ENCODE results near the gene PXK. TPM values are rescaled to one million over a fixed set of nuclear protein-coding genes. Genes with fewer than 3 reads are reported as not detected.

The PXK gene
- total and polyA plus RNA-seq, 4 experiments from 2014 or later = 20.0 to 28.7 (median 21.8) TPM

GRCh38 chr3:58403513-58404109 lies 70.9 kb downstream of the PXK start:
- CTCF ChIA-PET (ENCODE audit: partially characterized antibody) = no interaction called here
- no peaks in the 10 kb centered on the region for H3K27me3 ChIP-seq (ENCODE audit: insufficient read depth, low read length)
- peaks cover 36 to 39% of the 10 kb centered on the region in 2 donors for H3K36me3 Mint-ChIP-seq
- H3K27me3 Mint-ChIP-seq = no peaks in the 10 kb centered on the region
- H3K9me3 ChIP-seq (ENCODE audit: control insufficient read depth in 1 of 2, low read length in 2 of 2) = no peaks in the 10 kb centered on the region
- H3K27ac Mint-ChIP-seq = peak overlapping the region in 2 of 7 donors; percentile 9 to 32
- no peak for DNase-seq
- intact Hi-C loops (cut with micrococcal nuclease) = no loop called here
- H3K36me3 ChIP-seq (ENCODE audit: insufficient read depth, low read length) = no peaks in the 10 kb centered on the region
- H3K9me3 Mint-ChIP-seq = no peaks in the 10 kb centered on the region
- H3K4me3 Mint-ChIP-seq = no peak overlapping the region
- H3K4me1 ChIP-seq (ENCODE audit: insufficient read depth, low read length) = no peaks in the 10 kb centered on the region
- H3K4me3 ChIP-seq (ENCODE audit: low read length in 2 of 2) = no peak overlapping the region
- H3K4me1 Mint-ChIP-seq = peaks cover 0 to 3% (median 0%) of the 10 kb centered on the region in 4 donors
- POLR2A ChIA-PET (ENCODE audit: partially characterized antibody) = no interaction called here
- no peak overlapping the region for H3K27ac ChIP-seq (ENCODE audit: low read depth, low read length)

- peaks cover 0 to 3% (median 0%) of the 10 kb centered on the region in 4 donors for H3K4me1 Mint-ChIP-seq
- H3K9me3 Mint-ChIP-seq = no peaks in the 10 kb centered on the region
- H3K4me3 Mint-ChIP-seq = no peak overlapping the region
- H3K27ac Mint-ChIP-seq = no peak overlapping the region
- H3K27me3 Mint-ChIP-seq = no peaks in the 10 kb centered on the region
- no peak overlapping the region for H3K4me3 ChIP-seq (ENCODE audit: low read length in 2 of 2)
- ChIA-PET POLR2A (ENCODE audit: partially characterized antibody) (no interaction called here), CTCF (ENCODE audit: partially characterized antibody) (interaction anchor here (1.3 kb wide), 1 partner anchor 25 kb away, joined by 4 read pairs; no protein-coding TSS in a partner anchor)
- DNase-seq = no peak
- no peak overlapping the region for H3K27ac ChIP-seq (ENCODE audit: low read depth, low read length)
- intact Hi-C loops (cut with micrococcal nuclease) = no loop called here
- peaks cover 6% of the 10 kb centered on the region for H3K36me3 ChIP-seq (ENCODE audit: insufficient read depth, low read length)
- peaks cover 36 to 39% of the 10 kb centered on the region in 2 donors for H3K36me3 Mint-ChIP-seq
- H3K9me3 ChIP-seq (ENCODE audit: control insufficient read depth in 1 of 2, low read length in 2 of 2) = no peaks in the 10 kb centered on the region
- no peaks in the 10 kb centered on the region for H3K27me3 ChIP-seq (ENCODE audit: insufficient read depth, low read length)
- no peaks in the 10 kb centered on the region for H3K4me1 ChIP-seq (ENCODE audit: insufficient read depth, low read length)
Observed at GRCh38 chr3:58404396-58404795, 71.7 kb downstream of the PXK start.

GRCh38 chr3:58408906-58409305 lies 76.2 kb downstream of the PXK start:
- intact Hi-C loops (cut with micrococcal nuclease) = no loop called here
- Histone ChIP-seq H3K9me3 (ENCODE audit: control insufficient read depth in 1 of 2, low read length in 2 of 2) (no peaks in the 10 kb centered on the region), H3K36me3 (ENCODE audit: insufficient read depth, low read length) (peaks cover 14% of the 10 kb centered on the region), H3K27me3 (ENCODE audit: insufficient read depth, low read length) (no peaks in the 10 kb centered on the region), H3K27ac (ENCODE audit: low read depth, low read length) (no peak overlapping the region), H3K4me1 (ENCODE audit: insufficient read depth, low read length) (no peaks in the 10 kb centered on the region), H3K4me3 (ENCODE audit: low read length in 2 of 2) (no peak overlapping the region)
- H3K4me1 Mint-ChIP-seq = no peaks in the 10 kb centered on the region
- ChIA-PET POLR2A (ENCODE audit: partially characterized antibody) (no interaction called here), CTCF (ENCODE audit: partially characterized antibody) (interaction anchor here (1.4 kb wide), 1 partner anchor 10 kb away, joined by 4 read pairs; no protein-coding TSS in a partner anchor)
- H3K9me3 Mint-ChIP-seq = peaks cover 0 to 2% (median 0%) of the 10 kb centered on the region in 8 donors
- H3K36me3 Mint-ChIP-seq = peaks cover 50 to 51% of the 10 kb centered on the region in 2 donors
- no peak for DNase-seq
- no peaks in the 10 kb centered on the region for H3K27me3 Mint-ChIP-seq
- H3K27ac Mint-ChIP-seq = no peak overlapping the region
- H3K4me3 Mint-ChIP-seq = no peak overlapping the region

- ChIA-PET POLR2A (ENCODE audit: partially characterized antibody) (no interaction called here), CTCF (ENCODE audit: partially characterized antibody) (interaction anchor here (1.4 kb wide), 1 partner anchor 9 kb away, joined by 4 read pairs; no protein-coding TSS in a partner anchor)
- H3K9me3 ChIP-seq (ENCODE audit: control insufficient read depth in 1 of 2, low read length in 2 of 2) = no peaks in the 10 kb centered on the region
- peaks cover 14% of the 10 kb centered on the region for H3K36me3 ChIP-seq (ENCODE audit: insufficient read depth, low read length)
- intact Hi-C loops (cut with micrococcal nuclease) = no loop called here
- H3K4me1 ChIP-seq (ENCODE audit: insufficient read depth, low read length) = no peaks in the 10 kb centered on the region
- no peaks in the 10 kb centered on the region for H3K27me3 ChIP-seq (ENCODE audit: insufficient read depth, low read length)
- DNase-seq = no peak
- peaks cover 0 to 2% (median 0%) of the 10 kb centered on the region in 8 donors for H3K9me3 Mint-ChIP-seq
- peaks cover 45 to 50% of the 10 kb centered on the region in 2 donors for H3K36me3 Mint-ChIP-seq
- no peak overlapping the region for H3K4me3 ChIP-seq (ENCODE audit: low read length in 2 of 2)
- H3K4me1 Mint-ChIP-seq = peaks cover 0 to 6% (median 4%) of the 10 kb centered on the region in 4 donors
- no peaks in the 10 kb centered on the region for H3K27me3 Mint-ChIP-seq
- H3K4me3 Mint-ChIP-seq = no peak overlapping the region
- H3K27ac ChIP-seq (ENCODE audit: low read depth, low read length) = no peak overlapping the region
- H3K27ac Mint-ChIP-seq = peak overlapping the region in 1 of 7 donors; percentile 27
Observed at GRCh38 chr3:58409663-58410062, 77.0 kb downstream of the PXK start.

DNA sequence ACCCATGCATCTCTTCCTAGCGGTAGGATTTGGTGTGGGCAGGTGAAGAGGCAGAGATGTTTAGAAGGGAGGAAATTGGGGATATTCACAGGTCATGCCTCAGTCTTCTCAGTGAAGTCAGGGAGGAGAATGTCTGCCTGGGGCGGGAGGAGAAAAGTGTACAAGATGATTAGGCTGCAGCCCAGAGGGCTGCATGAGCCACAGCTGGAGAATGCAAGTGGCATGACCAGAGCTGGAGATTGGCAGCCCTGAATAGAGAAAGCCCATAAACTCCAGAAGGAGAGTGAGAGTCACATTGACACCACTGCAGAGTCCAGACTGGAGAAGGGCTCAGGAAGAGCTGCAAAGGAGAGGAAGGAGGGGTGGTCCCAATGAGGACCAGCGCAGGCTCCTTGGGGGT lies 78.3 kb downstream of the PXK start:
- ChIA-PET CTCF (ENCODE audit: partially characterized antibody) (no interaction called here), POLR2A (ENCODE audit: partially characterized antibody) (no interaction called here)
- peaks cover 14% of the 10 kb centered on the region for H3K36me3 ChIP-seq (ENCODE audit: insufficient read depth, low read length)
- H3K9me3 ChIP-seq (ENCODE audit: control insufficient read depth in 1 of 2, low read length in 2 of 2) = no peaks in the 10 kb centered on the region
- Mint-ChIP-seq H3K27ac (peak overlapping the region in 2 of 7 donors; percentile 25 to 56), H3K4me3 (no peak overlapping the region), H3K27me3 (no peaks in the 10 kb centered on the region), H3K36me3 (peaks cover 45 to 48% of the 10 kb centered on the region in 2 donors), H3K4me1 (peaks cover 0 to 6% (median 4%) of the 10 kb centered on the region in 4 donors), H3K9me3 (peaks cover 0 to 2% (median 0%) of the 10 kb centered on the region in 8 donors)
- intact Hi-C loops (cut with micrococcal nuclease) = no loop called here
- H3K27ac ChIP-seq (ENCODE audit: low read depth, low read length) = no peak overlapping the region
- H3K27me3 ChIP-seq (ENCODE audit: insufficient read depth, low read length) = no peaks in the 10 kb centered on the region
- DNase-seq = no peak
- H3K4me3 ChIP-seq (ENCODE audit: low read length in 2 of 2) = no peak overlapping the region
- no peaks in the 10 kb centered on the region for H3K4me1 ChIP-seq (ENCODE audit: insufficient read depth, low read length)

DNA sequence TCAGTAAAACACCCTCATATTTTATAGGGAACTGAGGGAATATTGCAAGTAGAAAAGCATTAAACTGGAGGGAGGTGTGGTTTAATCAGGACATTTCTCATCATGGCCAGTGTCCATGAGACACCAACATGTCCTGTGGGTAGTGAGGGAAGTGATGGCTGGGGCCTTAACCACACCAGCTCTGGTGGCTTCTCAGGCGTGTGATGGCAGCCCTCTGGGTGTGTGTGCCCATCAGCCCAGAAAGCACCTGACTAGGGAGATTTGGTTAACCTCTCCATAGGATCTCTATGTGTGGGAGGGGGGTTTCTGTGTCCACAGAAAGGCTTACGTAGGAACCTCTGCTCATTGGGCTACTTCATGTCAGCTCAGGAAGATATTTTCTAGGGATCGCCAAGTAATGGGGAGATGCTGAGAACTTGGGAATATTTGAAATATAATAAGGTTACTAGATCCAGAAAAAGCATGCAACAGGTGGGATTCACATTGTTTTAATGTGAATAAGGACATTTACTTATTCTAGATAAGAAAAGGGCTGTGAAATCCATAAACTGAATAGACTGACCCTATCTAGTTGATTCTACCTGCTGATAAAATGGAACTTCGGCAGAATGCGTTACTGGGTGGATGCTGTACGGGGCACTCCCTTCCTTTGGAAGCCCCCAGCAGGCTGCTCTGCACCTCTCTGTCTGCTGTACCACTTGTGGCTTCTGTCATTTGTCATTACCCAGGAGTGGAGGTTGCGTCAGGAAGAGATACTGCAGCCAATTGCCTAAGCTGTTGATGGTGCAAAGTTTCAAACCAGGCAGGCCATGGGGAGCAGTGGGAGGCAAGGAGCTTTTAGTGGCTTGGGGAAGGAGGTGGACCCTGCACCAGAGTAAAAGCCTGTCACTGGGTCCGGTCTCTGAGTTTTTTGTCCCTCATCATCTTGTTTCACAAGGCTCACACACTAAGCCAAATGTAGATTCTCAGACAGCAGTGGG lies 79.4 kb downstream of the PXK start:
- intact Hi-C loops (cut with micrococcal nuclease) = no loop called here

More for the DNA sequence above, 79.4 kb downstream of the PXK start:
- Histone ChIP-seq H3K36me3 (ENCODE audit: insufficient read depth, low read length) (peaks cover 14% of the 10 kb centered on the region), H3K4me3 (ENCODE audit: low read length in 2 of 2) (no peak overlapping the region), H3K27me3 (ENCODE audit: insufficient read depth, low read length) (no peaks in the 10 kb centered on the region), H3K27ac (ENCODE audit: low read depth, low read length) (no peak overlapping the region), H3K9me3 (ENCODE audit: control insufficient read depth in 1 of 2, low read length in 2 of 2) (no peaks in the 10 kb centered on the region), H3K4me1 (ENCODE audit: insufficient read depth, low read length) (no peaks in the 10 kb centered on the region)
- POLR2A ChIA-PET (ENCODE audit: partially characterized antibody) = no interaction called here
- Mint-ChIP-seq H3K9me3 (peaks cover 0 to 2% (median 0%) of the 10 kb centered on the region in 8 donors), H3K4me3 (no peak overlapping the region), H3K36me3 (peaks cover 41 to 44% of the 10 kb centered on the region in 2 donors), H3K27ac (no peak overlapping the region), H3K4me1 (peaks cover 0 to 6% (median 4%) of the 10 kb centered on the region in 4 donors), H3K27me3 (no peaks in the 10 kb centered on the region)
- DNase-seq = no peak
- CTCF ChIA-PET (ENCODE audit: partially characterized antibody) = interaction anchor here (0.6 to 2.8 kb wide), 6 partner anchors 13 to 121 kb away, joined by 3 to 15 read pairs (median 4); partner anchors contain the start of genes HTD2 and RPP14
